ENCODE measurements around the gene TLE3. TPM values are rescaled to one million over a fixed set of nuclear protein-coding genes. Genes with fewer than 3 reads are reported as not detected.

TLE3 gene
- total RNA-seq, 1 experiment from 2014 or later: 98.2 TPM

DNA sequence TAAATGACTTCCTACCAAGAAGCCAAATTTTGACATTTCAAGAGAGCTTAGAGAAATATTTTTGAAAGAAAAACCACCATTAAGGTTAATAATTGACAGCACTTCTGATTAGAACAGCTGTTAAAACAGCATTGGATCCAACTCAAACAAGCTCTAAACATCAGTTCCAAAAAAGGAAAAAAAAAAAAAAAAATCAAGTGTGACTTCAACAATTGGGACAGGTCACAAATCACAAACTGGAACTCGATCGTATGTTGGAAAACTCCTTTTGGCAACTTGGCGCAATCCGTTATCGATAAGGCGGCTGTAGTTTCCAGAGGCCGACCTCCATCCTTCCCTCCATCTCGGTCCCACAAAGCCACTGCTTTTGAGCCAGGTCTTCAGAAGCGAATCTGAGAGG lies 17.8 kb downstream of the TLE3 start:
- Histone ChIP-seq H4K91ac (ENCODE audit: insufficient read length, low read depth, low read length) (no peak overlapping the region), H2BK12ac (ENCODE audit: insufficient read length, low read depth, low read length) (no peak overlapping the region), H2BK15ac (ENCODE audit: low read depth, low read length) (no peak overlapping the region), H3T11ph (ENCODE audit: low read length) (no peak overlapping the region), H2BK5ac (ENCODE audit: insufficient read length, low read length) (no peak overlapping the region), H3K23me2 (ENCODE audit: insufficient read length, low read depth, low read length, poor library complexity, severe bottlenecking) (peaks cover 3% of the 10 kb centered on the region), H3K9me3 (ENCODE audit: control insufficient read depth, low read depth, low read length) (no peaks in the 10 kb centered on the region), H3K4me1 (ENCODE audit: insufficient read depth, low read length) (peaks cover 29% of the 10 kb centered on the region), H4K8ac (replicated peaks; ENCODE audit: insufficient read length, low read depth, low read length) (no peak overlapping the region), H3K4ac (ENCODE audit: low read depth, low read length) (no peak overlapping the region), H3K18ac (ENCODE audit: insufficient read length, low read depth, low read length) (no peak overlapping the region), H3K9ac (ENCODE audit: extremely low read depth, insufficient read length, low read length) (no peak overlapping the region), H3K27me3 (ENCODE audit: insufficient read depth, low read length) (no peaks in the 10 kb centered on the region), H3K4me2 (ENCODE audit: insufficient read depth, insufficient read length, low read length) (no peak overlapping the region), H3K23ac (ENCODE audit: insufficient read length, low read depth, low read length) (no peak overlapping the region), H4K5ac (ENCODE audit: insufficient read length, low read depth, low read length) (no peak overlapping the region), H3K79me1 (ENCODE audit: insufficient read depth, low read depth, low read length, poor library complexity, severe bottlenecking) (peaks cover 12% of the 10 kb centered on the region), H2AFZ (ENCODE audit: low read length) (no peak overlapping the region), H2AK5ac (ENCODE audit: insufficient read length, low read length) (no peak overlapping the region), H2BK120ac (ENCODE audit: low read depth, low read length, poor library complexity, severe bottlenecking) (no peak overlapping the region), H3K56ac (ENCODE audit: insufficient read length, low read depth, low read length) (no peak overlapping the region), H3K79me2 (ENCODE audit: insufficient read depth, low read length) (peaks cover 5% of the 10 kb centered on the region; the same call in 1 of the 2 replicates), H2BK20ac (ENCODE audit: low read depth, low read length, poor library complexity, severe bottlenecking) (no peak overlapping the region), H3K27ac (ENCODE audit: insufficient read length, low read depth, low read length) (no peak overlapping the region), H4K20me1 (ENCODE audit: control insufficient read depth, insufficient read depth, insufficient read length) (no peaks in the 10 kb centered on the region), H3K14ac (ENCODE audit: insufficient read depth, low read length) (no peak overlapping the region)
- Mint-ChIP-seq H3K27ac (peak overlapping the region in 1 of 3 experiments; percentile 52; a peak in 1 of 7 replicates), H3K4me3 (no peak overlapping the region), H3K4me1 (peaks cover 71 to 79% of the 10 kb centered on the region in 2 experiments), H3K9me3 (no peaks in the 10 kb centered on the region), H3K27me3 (ENCODE audit: low read depth) (no peaks in the 10 kb centered on the region; the same call in 1 of the 2 replicates), H3K36me3 (ENCODE audit: insufficient read depth in 1 of 3, low read depth in 3 of 3) (peaks cover 16 to 64% (median 62%) of the 10 kb centered on the region in 3 experiments; a peak in 6 of 7 replicates)
- WGBS (ENCODE audit: extremely low coverage, insufficient read length, low lambda C conversion rate): no CpG with 5 or more reads among the region's 9 CpGs
- TF ChIP-seq, protein P1, sequence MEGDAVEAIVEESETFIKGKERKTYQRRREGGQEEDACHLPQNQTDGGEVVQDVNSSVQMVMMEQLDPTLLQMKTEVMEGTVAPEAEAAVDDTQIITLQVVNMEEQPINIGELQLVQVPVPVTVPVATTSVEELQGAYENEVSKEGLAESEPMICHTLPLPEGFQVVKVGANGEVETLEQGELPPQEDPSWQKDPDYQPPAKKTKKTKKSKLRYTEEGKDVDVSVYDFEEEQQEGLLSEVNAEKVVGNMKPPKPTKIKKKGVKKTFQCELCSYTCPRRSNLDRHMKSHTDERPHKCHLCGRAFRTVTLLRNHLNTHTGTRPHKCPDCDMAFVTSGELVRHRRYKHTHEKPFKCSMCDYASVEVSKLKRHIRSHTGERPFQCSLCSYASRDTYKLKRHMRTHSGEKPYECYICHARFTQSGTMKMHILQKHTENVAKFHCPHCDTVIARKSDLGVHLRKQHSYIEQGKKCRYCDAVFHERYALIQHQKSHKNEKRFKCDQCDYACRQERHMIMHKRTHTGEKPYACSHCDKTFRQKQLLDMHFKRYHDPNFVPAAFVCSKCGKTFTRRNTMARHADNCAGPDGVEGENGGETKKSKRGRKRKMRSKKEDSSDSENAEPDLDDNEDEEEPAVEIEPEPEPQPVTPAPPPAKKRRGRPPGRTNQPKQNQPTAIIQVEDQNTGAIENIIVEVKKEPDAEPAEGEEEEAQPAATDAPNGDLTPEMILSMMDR (conservative IDR thresholded peaks at IDR 0.05): no peak
- no peak for DNase-seq

All from H9 (cell line).